Measurements from ENCODE around the gene FAM168A. TPM values are rescaled to one million over a fixed set of nuclear protein-coding genes. Genes with fewer than 3 reads are reported as not detected.

The FAM168A gene
- total and polyA plus RNA-seq, 2 of the 8 experiments (the other 6 are each of a cell fraction or from before 2014, with no cell fraction given): 17.1 to 21.6 TPM

DNA sequence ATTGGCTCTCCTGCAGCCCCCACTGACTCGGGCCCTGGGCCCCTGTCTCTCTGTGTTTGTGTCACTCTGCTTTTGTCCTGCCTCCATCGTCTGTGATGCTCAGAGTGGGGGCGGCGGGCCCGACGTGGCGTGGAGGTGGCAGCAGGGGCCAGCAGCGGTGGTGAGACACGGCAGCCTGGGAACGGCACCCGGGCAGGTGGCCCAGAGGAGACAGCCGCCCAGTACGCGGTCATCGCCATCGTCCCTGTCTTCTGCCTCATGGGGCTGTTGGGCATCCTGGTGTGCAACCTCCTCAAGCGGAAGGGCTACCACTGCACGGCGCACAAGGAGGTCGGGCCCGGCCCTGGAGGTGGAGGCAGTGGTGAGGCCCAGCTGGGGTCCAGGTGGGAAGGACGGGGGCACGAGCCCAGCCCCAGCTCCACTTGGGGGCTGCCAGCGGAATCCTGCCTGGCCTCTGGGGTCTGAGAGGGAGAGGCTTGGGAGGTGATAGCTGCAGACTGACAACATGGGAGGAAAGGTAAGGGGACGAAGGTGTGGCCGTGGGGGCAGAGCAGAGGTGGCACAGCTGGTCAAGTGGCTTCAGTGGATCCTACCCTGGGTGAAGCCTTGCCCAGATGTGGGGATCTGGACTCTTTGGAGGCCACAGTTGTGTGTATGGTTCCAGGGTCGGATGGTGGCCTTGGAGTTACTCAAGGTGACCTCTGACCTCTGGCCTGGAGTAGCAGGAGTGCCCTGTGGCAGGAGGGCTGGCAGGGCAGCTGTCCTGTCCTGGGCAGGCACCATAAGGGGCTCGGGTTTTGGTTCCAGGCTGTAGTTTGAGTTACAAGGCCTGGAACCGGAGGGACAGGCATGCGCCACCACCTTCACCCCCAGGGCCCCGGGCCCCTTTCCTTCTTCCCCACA lies 205.6 kb downstream of the FAM168A start (continued):
- TF ChIP-seq, protein P1, sequence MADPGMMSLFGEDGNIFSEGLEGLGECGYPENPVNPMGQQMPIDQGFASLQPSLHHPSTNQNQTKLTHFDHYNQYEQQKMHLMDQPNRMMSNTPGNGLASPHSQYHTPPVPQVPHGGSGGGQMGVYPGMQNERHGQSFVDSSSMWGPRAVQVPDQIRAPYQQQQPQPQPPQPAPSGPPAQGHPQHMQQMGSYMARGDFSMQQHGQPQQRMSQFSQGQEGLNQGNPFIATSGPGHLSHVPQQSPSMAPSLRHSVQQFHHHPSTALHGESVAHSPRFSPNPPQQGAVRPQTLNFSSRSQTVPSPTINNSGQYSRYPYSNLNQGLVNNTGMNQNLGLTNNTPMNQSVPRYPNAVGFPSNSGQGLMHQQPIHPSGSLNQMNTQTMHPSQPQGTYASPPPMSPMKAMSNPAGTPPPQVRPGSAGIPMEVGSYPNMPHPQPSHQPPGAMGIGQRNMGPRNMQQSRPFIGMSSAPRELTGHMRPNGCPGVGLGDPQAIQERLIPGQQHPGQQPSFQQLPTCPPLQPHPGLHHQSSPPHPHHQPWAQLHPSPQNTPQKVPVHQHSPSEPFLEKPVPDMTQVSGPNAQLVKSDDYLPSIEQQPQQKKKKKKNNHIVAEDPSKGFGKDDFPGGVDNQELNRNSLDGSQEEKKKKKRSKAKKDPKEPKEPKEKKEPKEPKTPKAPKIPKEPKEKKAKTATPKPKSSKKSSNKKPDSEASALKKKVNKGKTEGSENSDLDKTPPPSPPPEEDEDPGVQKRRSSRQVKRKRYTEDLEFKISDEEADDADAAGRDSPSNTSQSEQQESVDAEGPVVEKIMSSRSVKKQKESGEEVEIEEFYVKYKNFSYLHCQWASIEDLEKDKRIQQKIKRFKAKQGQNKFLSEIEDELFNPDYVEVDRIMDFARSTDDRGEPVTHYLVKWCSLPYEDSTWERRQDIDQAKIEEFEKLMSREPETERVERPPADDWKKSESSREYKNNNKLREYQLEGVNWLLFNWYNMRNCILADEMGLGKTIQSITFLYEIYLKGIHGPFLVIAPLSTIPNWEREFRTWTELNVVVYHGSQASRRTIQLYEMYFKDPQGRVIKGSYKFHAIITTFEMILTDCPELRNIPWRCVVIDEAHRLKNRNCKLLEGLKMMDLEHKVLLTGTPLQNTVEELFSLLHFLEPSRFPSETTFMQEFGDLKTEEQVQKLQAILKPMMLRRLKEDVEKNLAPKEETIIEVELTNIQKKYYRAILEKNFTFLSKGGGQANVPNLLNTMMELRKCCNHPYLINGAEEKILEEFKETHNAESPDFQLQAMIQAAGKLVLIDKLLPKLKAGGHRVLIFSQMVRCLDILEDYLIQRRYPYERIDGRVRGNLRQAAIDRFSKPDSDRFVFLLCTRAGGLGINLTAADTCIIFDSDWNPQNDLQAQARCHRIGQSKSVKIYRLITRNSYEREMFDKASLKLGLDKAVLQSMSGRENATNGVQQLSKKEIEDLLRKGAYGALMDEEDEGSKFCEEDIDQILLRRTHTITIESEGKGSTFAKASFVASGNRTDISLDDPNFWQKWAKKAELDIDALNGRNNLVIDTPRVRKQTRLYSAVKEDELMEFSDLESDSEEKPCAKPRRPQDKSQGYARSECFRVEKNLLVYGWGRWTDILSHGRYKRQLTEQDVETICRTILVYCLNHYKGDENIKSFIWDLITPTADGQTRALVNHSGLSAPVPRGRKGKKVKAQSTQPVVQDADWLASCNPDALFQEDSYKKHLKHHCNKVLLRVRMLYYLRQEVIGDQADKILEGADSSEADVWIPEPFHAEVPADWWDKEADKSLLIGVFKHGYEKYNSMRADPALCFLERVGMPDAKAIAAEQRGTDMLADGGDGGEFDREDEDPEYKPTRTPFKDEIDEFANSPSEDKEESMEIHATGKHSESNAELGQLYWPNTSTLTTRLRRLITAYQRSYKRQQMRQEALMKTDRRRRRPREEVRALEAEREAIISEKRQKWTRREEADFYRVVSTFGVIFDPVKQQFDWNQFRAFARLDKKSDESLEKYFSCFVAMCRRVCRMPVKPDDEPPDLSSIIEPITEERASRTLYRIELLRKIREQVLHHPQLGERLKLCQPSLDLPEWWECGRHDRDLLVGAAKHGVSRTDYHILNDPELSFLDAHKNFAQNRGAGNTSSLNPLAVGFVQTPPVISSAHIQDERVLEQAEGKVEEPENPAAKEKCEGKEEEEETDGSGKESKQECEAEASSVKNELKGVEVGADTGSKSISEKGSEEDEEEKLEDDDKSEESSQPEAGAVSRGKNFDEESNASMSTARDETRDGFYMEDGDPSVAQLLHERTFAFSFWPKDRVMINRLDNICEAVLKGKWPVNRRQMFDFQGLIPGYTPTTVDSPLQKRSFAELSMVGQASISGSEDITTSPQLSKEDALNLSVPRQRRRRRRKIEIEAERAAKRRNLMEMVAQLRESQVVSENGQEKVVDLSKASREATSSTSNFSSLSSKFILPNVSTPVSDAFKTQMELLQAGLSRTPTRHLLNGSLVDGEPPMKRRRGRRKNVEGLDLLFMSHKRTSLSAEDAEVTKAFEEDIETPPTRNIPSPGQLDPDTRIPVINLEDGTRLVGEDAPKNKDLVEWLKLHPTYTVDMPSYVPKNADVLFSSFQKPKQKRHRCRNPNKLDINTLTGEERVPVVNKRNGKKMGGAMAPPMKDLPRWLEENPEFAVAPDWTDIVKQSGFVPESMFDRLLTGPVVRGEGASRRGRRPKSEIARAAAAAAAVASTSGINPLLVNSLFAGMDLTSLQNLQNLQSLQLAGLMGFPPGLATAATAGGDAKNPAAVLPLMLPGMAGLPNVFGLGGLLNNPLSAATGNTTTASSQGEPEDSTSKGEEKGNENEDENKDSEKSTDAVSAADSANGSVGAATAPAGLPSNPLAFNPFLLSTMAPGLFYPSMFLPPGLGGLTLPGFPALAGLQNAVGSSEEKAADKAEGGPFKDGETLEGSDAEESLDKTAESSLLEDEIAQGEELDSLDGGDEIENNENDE (IDR thresholded peaks at IDR 0.05; ENCODE audit: insufficient replicate concordance, low read length): no peak
- TF ChIP-seq EZH2 (IDR thresholded peaks at IDR 0.05; ENCODE audit: low read depth, low read length, severe bottlenecking) (no peak), JUND (IDR thresholded peaks at IDR 0.05; ENCODE audit: low read length) (no peak), SUZ12 (IDR thresholded peaks at IDR 0.05; ENCODE audit: low read length) (no peak), CREB1 (IDR thresholded peaks at IDR 0.05) (no peak), KDM4A (IDR thresholded peaks at IDR 0.05; ENCODE audit: low read depth, low read length, severe bottlenecking) (no peak), KDM1A (IDR thresholded peaks at IDR 0.05; ENCODE audit: borderline replicate concordance, low read length) (no peak)
- TF ChIP-seq, protein P2, sequence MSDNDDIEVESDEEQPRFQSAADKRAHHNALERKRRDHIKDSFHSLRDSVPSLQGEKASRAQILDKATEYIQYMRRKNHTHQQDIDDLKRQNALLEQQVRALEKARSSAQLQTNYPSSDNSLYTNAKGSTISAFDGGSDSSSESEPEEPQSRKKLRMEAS (IDR thresholded peaks at IDR 0.05): no peak

Data from H1 (cell line).